T-helper 2 cell (primary cell): ENCODE measurements around the gene RPS6KB1.
"Not testable (repeated sequence)": the region's sequence is repeated elsewhere in the genome, so short reads cannot be mapped to it uniquely, and the experiment has no call there.

ENCODE experiments used
- DNase-seq, 5 experiments: peaks; one replicate each; pipeline versions ENCODE4 v3.0.0 to v3.0.0-alpha.2; 2012 to 2022
- total RNA-seq, 2 donors: gene quantifications; one replicate each; lab custom pipeline; 2026; lab: John Stamatoyannopoulos, UW

RPS6KB1 gene
- 100 to 194 reads per million in 2 donors for total RNA-seq

DNA sequence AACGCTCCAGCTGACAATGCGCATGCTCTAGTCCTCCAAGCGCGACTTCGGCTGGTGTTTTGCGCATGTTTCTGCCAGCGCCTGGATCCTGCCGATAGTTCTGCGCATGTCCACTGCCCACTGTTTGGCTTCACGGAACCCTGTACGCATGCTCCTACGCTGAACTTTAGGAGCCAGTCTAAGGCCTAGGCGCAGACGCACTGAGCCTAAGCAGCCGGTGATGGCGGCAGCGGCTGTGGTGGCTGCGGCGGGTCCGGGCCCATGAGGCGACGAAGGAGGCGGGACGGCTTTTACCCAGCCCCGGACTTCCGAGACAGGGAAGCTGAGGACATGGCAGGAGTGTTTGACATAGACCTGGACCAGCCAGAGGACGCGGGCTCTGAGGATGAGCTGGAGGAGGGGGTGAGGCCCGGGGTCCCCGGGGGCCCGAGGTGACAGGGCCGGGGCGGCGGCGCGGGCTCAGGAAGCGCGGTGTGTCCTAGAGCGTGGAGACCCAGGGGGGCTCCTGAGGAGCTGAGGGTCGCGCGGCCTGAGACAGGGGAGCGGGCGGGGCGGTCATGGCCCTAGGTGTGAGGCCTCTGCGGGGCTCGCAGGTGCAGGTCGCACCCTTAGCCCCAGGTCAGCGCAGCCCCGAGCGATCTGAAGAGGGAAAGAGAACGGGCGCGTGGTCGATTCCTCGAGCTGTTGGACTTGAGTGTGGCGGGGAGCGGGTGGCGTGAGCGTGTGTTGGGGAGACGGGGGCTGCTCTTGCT is at the start of gene RPS6KB1, which contains the start of gene TUBD1:
TSS of gene RPS6KB1 (plus strand) at position 198 of the 752 bp plus-strand sequence. CDS start at position 262, 64 bp downstream.
TSS of gene TUBD1 (minus strand) at position 20 of the 752 bp plus-strand sequence. CDS start 1,941 bp downstream, outside the sequence.
- DNase-seq: peak; percentile 85 to 99 (median 96)

DNA sequence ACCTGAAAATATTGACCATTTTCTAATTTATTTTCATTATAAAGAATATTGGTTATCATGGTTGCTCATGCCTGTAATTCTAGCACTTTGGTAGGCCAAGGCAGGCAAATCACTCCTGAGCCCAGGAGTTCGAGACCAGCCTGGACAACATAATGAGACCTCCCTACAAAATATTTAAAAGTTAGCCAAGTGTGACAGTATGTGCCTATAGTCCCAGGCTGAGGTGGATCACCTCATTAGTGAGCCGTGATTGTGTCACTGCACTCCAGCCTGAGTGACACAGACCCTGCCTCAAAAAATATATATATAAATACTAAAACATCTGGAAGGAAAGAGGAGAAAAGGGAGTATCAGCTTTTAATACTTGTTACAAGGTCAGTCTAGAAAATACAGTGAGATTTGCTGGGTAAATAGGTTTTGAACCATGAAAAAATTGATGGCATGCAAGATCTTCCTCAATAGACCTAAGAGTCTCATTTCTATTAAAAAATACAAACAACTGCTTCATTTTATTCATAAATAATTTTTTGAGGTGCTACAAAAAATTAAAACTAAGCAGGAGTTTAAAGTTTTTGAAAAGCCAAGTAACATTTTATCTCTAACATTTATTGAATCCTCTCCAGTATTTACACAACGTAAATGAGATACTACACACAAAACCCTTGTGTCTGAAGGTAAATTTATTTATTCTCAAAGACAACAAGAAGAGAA is 47.9 kb upstream of the RPS6KB1 start:
- DNase-seq: peak in 1 of 5 experiments; percentile 40

DNA sequence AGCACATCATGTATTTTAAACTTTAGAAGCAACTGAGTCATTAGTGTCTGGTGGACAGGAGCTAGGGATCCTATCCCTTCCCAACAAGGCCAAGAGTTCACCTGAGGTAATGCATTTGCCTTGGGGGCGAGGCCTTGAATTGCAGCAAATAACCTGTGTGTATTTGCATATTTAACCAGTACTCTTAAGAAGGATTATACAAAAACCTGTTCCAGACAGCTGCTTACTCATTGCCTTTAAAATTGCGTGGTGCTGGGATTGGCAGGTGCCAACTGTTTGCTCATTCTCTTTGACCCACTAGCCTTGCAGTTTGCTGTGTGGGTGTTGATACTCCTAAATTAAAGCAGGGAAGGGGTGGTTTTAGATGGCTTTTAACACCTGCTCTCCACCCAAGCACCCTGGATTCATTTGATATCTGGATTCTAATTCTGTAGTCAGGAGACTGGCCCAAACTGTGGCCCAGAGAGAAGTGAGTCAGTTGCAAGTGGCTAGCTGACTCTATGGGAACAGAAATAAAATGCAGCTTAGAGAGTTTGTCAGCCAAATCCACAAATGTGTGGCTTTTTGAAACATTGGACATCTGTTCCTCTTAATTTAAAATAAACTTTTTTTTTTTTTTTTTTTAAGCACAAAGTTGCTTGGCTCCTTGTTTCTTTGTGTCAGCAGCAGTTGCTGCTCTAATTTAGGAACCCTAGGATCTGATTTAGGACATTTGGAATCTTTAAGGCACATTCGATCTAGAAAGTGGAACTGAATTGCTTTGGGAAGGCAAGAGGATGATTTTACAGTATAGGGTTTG is 47.1 kb upstream of the RPS6KB1 start:
- peak in 1 of 5 experiments; percentile 69 for DNase-seq

DNA sequence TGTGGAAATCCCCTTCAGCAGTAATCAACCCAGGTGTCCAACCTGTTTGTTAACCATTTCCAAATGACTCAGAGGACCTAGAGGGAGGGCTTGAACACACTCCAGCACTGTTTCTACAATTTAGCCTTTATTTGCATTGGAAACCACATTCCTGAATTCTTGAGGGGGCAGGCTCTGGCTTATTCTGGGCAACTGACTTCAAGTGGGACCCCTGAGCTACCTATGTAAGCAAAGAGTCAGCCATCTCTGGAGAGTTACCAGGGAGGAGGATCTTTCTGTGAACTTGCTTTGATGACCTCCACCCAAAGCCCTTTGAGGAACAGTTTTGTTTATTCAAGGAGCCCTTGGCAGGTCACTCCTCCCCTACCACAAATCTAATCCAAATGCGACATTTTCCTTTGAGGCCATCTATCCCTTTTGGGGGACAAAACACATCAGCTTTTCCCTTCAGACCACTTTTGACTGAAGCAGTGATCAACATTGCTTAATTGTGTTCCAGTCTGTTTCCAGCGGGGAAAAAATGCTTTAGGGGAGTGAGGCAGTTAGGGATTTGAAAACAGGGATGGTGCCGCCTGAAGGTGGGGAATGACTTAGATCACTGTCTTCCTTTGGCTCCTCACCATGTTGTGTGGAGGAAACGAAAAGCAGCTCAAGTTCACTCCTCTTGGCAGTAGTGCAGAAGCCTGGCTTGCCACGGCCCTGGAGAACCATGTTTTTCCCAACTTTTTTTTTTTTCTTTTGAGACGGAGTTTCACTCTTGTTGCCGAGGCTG is 46.3 kb upstream of the RPS6KB1 start:
- peak in 1 of 5 experiments; percentile 80 for DNase-seq

GRCh38 chr17:59848385-59848668 is 44.6 kb upstream of the RPS6KB1 start:
- DNase-seq: no peak

DNA sequence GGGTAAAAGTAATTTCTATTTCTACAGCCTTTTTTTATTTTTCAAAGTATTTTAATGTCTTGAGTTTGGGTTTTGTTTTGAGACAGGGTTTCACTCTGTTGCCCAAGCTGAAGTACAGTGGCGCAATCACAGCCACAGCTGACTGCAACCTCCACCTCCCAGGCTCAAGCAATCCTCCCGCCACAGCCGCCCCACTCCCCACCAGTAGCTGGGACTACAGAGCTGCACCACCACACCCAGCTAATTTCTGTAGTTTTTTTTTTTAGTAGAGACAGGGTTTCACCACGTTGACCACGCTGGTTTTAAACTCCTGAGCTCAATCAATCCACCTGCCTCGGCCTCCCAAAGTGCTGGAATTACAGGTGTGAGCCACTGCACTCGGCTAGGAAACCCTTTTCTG is 44.1 kb upstream of the RPS6KB1 start:
- DNase-seq: peak in 1 of 5 experiments; percentile 82

DNA sequence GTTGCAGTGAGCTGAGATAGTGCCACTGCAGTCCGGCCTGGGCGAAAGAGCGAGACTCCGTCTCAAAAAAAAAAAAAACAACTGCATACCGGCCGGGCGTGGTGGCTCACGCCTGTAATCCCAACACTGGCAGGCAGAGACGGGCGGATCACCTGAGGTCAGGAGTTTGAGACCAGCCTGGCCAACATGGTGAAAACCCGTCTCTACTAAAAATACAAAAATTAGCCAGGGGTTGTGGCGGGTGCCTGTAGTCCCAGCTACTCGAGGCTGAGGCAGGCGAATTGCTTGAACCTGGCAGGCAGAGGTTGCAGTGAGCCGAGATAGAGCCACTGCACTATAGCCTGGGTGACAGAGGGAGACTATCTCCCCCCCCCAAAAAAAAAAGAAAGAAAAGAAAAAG is 42.6 kb upstream of the RPS6KB1 start:
- not testable (repeated sequence) for DNase-seq

GRCh38 chr17:59851439-59852375 is 41.2 kb upstream of the RPS6KB1 start:
- no peak for DNase-seq

- DNase-seq: not testable (repeated sequence)
Observed at GRCh38 chr17:59852847-59853167, 40.1 kb upstream of the RPS6KB1 start.

- DNase-seq: peak in 3 of 5 experiments; percentile 52 to 86 (median 54)
Observed at GRCh38 chr17:59853168-59853918, 39.6 kb upstream of the RPS6KB1 start.

DNA sequence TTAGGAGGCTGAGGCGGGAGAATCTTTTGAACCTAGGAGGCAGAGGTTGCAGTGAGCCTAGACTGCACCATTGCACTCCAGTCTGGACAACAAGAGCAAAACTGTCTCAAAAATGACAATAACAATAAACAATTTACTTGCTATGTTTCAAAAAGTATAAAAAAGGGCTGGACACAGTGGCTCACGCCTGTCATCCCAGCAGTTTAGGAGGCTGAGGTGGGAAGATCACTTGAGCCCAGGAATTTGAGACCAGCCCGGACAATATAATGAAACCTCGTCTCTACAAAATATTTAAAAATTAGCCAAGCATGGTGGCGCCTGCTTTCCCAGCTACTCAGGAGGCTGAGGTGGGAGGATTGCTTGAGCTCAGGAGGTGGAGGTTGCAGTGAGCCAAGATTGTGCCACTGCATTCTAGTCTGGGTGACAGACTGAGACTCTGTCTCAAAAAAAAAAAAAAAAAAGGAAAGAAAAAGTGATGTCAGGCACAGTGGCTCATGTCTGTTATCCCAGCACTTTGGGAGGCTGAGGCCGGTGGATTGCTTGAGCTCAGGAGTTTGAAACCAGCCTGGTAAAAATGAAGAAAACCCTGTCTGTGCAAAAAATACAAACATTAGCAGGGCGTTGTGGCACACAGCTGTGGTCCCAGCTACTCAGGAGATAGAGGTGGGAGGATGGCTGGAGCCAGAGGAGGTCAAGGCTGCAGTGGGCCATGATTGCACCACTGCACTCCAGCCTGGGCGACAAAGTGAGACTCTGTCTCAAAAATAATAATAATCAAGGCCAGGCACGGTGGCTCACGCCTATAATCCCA is 38.8 kb upstream of the RPS6KB1 start:
- not testable (repeated sequence) for DNase-seq

GRCh38 chr17:59856859-59857794 is 35.8 kb upstream of the RPS6KB1 start:
- no peak for DNase-seq

DNA sequence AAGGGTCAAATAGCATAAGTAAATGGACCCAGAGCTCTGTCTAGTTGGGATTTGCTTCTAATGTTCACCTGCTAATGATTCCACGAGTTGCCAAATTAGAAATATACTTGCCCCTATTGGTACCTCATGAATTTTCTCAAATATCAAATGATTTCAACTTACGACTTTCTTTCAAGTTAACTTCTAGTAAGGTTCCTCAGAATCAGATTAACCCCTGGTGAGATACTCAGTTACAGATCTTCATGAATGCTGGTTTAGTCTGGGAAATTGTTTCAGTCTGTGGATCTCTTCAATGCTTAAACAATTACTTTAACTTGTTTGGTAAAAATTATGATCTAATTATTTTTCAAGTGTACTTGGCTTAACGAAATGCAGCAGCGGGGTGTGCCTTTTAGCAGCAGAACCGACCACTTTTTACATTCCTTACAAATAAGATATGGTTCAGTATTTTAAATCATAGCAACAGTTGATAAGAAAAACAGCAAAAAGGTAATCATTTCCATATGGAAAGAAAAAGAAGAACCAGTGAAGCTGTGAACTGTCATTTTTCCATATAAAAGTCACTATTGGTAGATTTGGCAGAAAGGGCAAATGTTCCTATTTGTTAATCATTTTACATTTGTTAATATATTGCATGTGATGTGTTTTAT is 34.6 kb upstream of the RPS6KB1 start:
- DNase-seq: no peak

GRCh38 chr17:59858932-59859331 is 34.0 kb upstream of the RPS6KB1 start:
- no peak for DNase-seq

GRCh38 chr17:59859444-59860025 is 33.4 kb upstream of the RPS6KB1 start:
- DNase-seq: peak in 1 of 5 experiments; percentile 67

GRCh38 chr17:59863616-59864015 is 29.3 kb upstream of the RPS6KB1 start:
- DNase-seq: no peak

DNA sequence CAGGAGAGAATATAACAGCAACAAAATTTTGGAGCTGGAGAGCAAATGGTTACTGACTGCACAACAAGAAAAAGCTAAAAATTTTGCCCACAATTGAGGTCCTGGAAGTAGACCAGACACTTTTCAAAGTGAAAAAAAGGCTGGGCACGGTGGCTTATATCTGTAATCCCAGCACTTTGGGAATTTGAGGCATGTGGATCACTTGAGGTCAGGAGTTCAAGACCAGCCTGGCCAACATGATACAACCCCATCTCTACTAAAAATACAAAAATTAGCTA is 23.0 kb upstream of the RPS6KB1 start:
- DNase-seq: no peak

DNA sequence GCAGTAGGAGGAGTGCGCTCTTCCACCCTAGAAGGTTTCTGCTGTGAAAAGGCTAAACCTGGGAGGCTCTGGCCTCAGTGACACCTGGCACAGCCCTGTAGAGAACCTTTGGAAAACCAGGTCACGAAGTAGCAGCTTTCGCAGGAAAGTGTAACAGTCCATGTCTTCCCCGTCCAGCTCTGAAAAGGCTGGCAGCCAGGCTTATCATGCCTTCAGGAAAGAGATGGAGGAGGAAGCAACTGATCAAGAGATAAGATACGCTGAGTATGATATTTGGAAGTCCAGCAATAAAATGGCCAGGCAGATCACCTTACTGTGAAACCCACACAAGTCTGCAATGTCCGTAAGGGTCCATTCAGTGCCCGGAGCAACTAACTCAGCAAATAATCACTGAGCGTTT is 22.4 kb upstream of the RPS6KB1 start:
- no peak for DNase-seq
